Measurements from ENCODE around the gene STX1A.

STX1A gene

DNA sequence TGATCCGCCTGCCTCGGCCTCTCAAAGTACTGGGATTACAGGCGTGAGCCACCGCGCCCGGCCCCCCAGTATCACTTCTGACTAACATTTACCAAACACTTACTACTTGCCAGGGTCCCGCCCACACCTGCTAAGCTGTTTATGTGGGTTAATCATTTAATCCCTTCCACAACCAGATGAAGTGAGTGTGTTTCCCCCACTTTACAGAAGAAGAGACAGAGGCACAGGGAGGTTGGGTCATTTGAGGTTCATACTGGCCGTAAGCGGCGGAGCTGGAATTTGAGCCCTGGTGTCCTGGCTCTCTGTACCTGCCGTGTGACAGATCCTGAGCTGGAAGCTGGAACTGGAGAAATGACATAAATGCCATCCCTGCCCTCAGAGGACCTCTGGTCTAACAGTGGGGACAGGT, 66.9 kb downstream of the STX1A start:
- H3K27ac Mint-ChIP-seq = no peak overlapping the region
- H3K27me3 Mint-ChIP-seq = peaks cover 67% of the 10 kb centered on the region
- intact Hi-C loops (cut with micrococcal nuclease) = no loop called here

DNA sequence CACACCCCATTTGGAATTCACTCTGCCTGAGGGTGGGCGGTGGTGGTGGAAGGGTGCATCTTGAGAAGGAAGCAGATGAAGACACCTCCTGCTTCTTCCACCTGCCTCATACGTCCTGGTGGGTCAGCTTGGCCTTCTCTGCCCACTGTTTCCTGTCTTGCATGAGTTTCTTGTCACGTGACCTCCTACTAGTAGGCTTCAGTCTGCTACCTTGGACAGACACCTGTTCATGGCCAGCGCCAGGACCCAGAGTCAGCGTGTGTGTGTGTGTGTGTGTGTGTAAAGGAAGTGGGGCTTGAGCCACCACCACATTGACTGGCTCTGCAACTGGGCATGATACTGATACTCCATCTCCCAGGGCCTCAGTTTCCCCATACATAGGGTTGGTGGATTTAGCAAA, 68.9 kb downstream of the STX1A start:
- H3K27me3 Mint-ChIP-seq = peaks cover 78% of the 10 kb centered on the region
- no peak overlapping the region for H3K27ac Mint-ChIP-seq
- peaks cover 30% of the 10 kb centered on the region for H3K4me1 Mint-ChIP-seq (ENCODE audit: low read depth)
- H3K36me3 Mint-ChIP-seq (ENCODE audit: low read depth) = no peaks in the 10 kb centered on the region
- intact Hi-C loops (cut with micrococcal nuclease) = no loop called here
- H3K9me3 Mint-ChIP-seq = no peaks in the 10 kb centered on the region
- no peak overlapping the region for H3K4me3 Mint-ChIP-seq

More for the DNA sequence above, 66.9 kb downstream of the STX1A start:
- Mint-ChIP-seq H3K9me3 (no peaks in the 10 kb centered on the region), H3K4me1 (ENCODE audit: low read depth) (peaks cover 20% of the 10 kb centered on the region), H3K36me3 (ENCODE audit: low read depth) (no peaks in the 10 kb centered on the region), H3K4me3 (no peak overlapping the region)

DNA sequence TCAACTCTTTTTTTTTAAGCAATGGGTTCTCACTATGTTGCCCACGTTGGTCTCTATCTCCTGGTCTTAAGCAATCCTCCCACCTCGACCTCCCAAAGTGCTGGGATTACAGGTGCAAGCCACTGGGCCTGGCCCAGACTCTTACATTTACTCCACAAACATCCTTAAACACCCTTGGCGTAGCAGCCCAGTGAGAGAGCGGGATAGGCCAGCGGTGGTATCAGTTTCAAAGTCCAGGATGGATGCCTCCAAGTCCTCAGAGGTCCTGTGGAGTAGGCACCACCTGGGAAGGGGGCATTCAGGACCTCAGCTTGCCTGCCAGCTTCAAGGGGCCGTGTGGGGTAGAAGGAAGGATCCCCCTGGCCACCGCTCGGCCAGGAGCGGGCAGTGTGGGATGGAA, 69.9 kb downstream of the STX1A start:
- Mint-ChIP-seq H3K4me1 (ENCODE audit: low read depth) (peaks cover 32% of the 10 kb centered on the region), H3K9me3 (no peaks in the 10 kb centered on the region), H3K36me3 (ENCODE audit: low read depth) (no peaks in the 10 kb centered on the region), H3K27me3 (peaks cover 81% of the 10 kb centered on the region), H3K4me3 (no peak overlapping the region), H3K27ac (no peak overlapping the region)
- intact Hi-C loops (cut with micrococcal nuclease) = no loop called here

Data from dendritic cell treated with granulocyte-macrophage colony-stimulating factor and Interleukin-4, amounts not matched to agents 40 ng/mL and 50 ng/mL, for 4 days (primary cell).